ENCODE results near the gene DBR1. TPM values are rescaled to one million over a fixed set of nuclear protein-coding genes. Genes with fewer than 3 reads are reported as not detected.

Gene DBR1
- total RNA-seq, 6 donors from 2014 or later: 3.7 to 20.6 (median 14.4) TPM

- ATAC-seq (ENCODE audit: low FRiP score in 2 of 2): no peak
- H3K9me3 ChIP-seq: no peaks in the 10 kb centered on the region
These were observed 44.5 kb upstream of the DBR1 start for GRCh38 chr3:138219255-138219654.

GRCh38 chr3:138213398-138214085, 38.8 kb upstream of the DBR1 start:
- Histone ChIP-seq H3K9me3 (no peaks in the 10 kb centered on the region), H3K27me3 (no peaks in the 10 kb centered on the region), H3K4me3 (no peak overlapping the region), H3K36me3 (peaks cover 0 to 19% (median 0%) of the 10 kb centered on the region in 4 donors), H3K27ac (no peak overlapping the region), H3K4me1 (peaks cover 0 to 8% (median 2%) of the 10 kb centered on the region in 4 donors)
- 75 to 90% methylated on average over 7 of the region's 7 CpGs for WGBS, 2 donors
- no peak for ATAC-seq (ENCODE audit: low FRiP score in 2 of 2)
- DNase-seq: no peak
- TF ChIP-seq, protein P1, sequence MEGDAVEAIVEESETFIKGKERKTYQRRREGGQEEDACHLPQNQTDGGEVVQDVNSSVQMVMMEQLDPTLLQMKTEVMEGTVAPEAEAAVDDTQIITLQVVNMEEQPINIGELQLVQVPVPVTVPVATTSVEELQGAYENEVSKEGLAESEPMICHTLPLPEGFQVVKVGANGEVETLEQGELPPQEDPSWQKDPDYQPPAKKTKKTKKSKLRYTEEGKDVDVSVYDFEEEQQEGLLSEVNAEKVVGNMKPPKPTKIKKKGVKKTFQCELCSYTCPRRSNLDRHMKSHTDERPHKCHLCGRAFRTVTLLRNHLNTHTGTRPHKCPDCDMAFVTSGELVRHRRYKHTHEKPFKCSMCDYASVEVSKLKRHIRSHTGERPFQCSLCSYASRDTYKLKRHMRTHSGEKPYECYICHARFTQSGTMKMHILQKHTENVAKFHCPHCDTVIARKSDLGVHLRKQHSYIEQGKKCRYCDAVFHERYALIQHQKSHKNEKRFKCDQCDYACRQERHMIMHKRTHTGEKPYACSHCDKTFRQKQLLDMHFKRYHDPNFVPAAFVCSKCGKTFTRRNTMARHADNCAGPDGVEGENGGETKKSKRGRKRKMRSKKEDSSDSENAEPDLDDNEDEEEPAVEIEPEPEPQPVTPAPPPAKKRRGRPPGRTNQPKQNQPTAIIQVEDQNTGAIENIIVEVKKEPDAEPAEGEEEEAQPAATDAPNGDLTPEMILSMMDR (IDR thresholded peaks at IDR 0.05): no peak
- TF ChIP-seq POLR2AphosphoS5 (IDR thresholded peaks at IDR 0.05) (no peak), POLR2A (IDR thresholded peaks at IDR 0.05) (no peak), EP300 (IDR thresholded peaks at IDR 0.05) (no peak)

More at GRCh38 chr3:138219255-138219654, 44.5 kb upstream of the DBR1 start:
- TF ChIP-seq, protein P1 (IDR thresholded peaks at IDR 0.05): no peak
- TF ChIP-seq POLR2A (IDR thresholded peaks at IDR 0.05) (no peak), POLR2AphosphoS5 (IDR thresholded peaks at IDR 0.05) (no peak), EP300 (IDR thresholded peaks at IDR 0.05) (no peak)
- peaks cover 2 to 28% (median 10%) of the 10 kb centered on the region in 4 donors for H3K36me3 ChIP-seq
- peaks cover 8 to 30% (median 16%) of the 10 kb centered on the region in 4 donors for H3K4me1 ChIP-seq
- 46 to 50% methylated on average over 1 of the region's 1 CpG for WGBS, 2 donors
- no peaks in the 10 kb centered on the region for H3K27me3 ChIP-seq
- no peak for DNase-seq
- no peak overlapping the region for H3K4me3 ChIP-seq
- no peak overlapping the region for H3K27ac ChIP-seq

- ATAC-seq (ENCODE audit: low FRiP score in 2 of 2) (no peak), DNase-seq (no peak)
- WGBS, 2 donors: 86 to 92% methylated on average over 3 of the region's 3 CpGs
- TF ChIP-seq POLR2AphosphoS5 (IDR thresholded peaks at IDR 0.05) (no peak), EP300 (IDR thresholded peaks at IDR 0.05) (no peak), POLR2A (IDR thresholded peaks at IDR 0.05) (no peak)
- TF ChIP-seq, protein P1 (IDR thresholded peaks at IDR 0.05): no peak
- H3K27ac ChIP-seq: no peak overlapping the region
- H3K4me1 ChIP-seq: peaks cover 0 to 9% (median 4%) of the 10 kb centered on the region in 4 donors
- peaks cover 0 to 24% (median 0%) of the 10 kb centered on the region in 4 donors for H3K36me3 ChIP-seq
- H3K9me3 ChIP-seq: no peaks in the 10 kb centered on the region
- no peaks in the 10 kb centered on the region for H3K27me3 ChIP-seq
- no peak overlapping the region for H3K4me3 ChIP-seq
These were observed 35.8 kb upstream of the DBR1 start for GRCh38 chr3:138210528-138210927.

DNA sequence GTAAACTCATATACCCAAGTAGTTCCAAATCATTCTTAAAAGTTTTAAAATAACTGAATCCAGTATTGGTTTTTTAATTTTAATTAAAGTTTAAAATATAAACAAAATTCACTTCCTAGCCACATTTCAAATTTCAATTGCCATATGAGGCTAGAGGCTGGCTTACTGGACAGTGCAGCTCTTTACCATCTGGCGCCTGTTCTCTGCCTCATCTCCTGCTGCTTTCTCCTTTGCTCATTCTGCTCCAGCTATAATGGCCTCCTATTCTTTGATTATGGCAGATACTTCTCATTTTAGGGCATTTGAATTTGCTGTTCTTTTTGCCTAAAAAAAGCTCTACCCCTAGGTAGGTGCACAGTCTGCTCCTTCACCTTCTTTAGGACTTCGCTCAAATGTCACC, 31.5 kb upstream of the DBR1 start:
- 97 to 100% methylated on average over 2 of the region's 2 CpGs for WGBS, 2 donors
- ATAC-seq (ENCODE audit: low FRiP score in 2 of 2): no peak
- Histone ChIP-seq H3K27me3 (no peaks in the 10 kb centered on the region), H3K9me3 (no peaks in the 10 kb centered on the region), H3K4me3 (no peak overlapping the region), H3K4me1 (peaks cover 7 to 29% (median 12%) of the 10 kb centered on the region in 4 donors), H3K36me3 (peaks cover 0 to 6% (median 0%) of the 10 kb centered on the region in 4 donors), H3K27ac (no peak overlapping the region)
- no peak for DNase-seq
- TF ChIP-seq POLR2A (IDR thresholded peaks at IDR 0.05) (no peak), POLR2AphosphoS5 (IDR thresholded peaks at IDR 0.05) (no peak), EP300 (IDR thresholded peaks at IDR 0.05) (no peak)
- TF ChIP-seq, protein P1 (IDR thresholded peaks at IDR 0.05): no peak

Data from upper lobe of left lung (tissue), 6 donors.